Brain microvascular endothelial cell (primary cell): ENCODE results near the gene ABCC4.

Source experiments
- DNase-seq: peaks from one replicate; pipeline ENCODE4 v3.0.0-alpha.2; 2020
- H3K27ac ChIP-seq: fragments of 250-450 bp; sonication (Bioruptor Pico); 2 replicates; pipeline ENCODE4 v1.5.1; 2020; ENCODE audit warnings: mild to moderate bottlenecking, moderate library complexity
- H3K27me3 ChIP-seq: fragments of 250-450 bp; sonication (Bioruptor Pico); replicated peaks from 2 replicates; pipeline ENCODE4 v1.5.1; 2020; ENCODE audit warnings: mild to moderate bottlenecking
- H3K36me3 ChIP-seq: fragments of 250-450 bp; sonication (Bioruptor Pico); replicated peaks from 2 replicates; pipeline ENCODE4 v1.5.1; 2020; ENCODE audit warnings: mild to moderate bottlenecking
- H3K4me3 ChIP-seq: 2 replicates; pipeline ENCODE4 v1.5.1; 2011; ENCODE audit warnings: low read depth, mild to moderate bottlenecking, control low read depth, low read length, moderate library complexity
- in situ Hi-C: cut with HindIII; loops from 2 replicates; pipeline ENCODE4 v1.10.0; 2017; ENCODE audit warnings: low sequenced_read_pairs, low pct_ligation_motif_present
- TF ChIP-seq, protein P1 (sequence below): IDR thresholded peaks from 2 replicates; pipeline ENCODE4 v1.5.1; 2011; ENCODE audit warnings: low read depth, mild to moderate bottlenecking, moderate library complexity, low read length, control low read depth, inconsistent platforms; ENCODE audit errors: missing control alignments

ABCC4 gene

DNA sequence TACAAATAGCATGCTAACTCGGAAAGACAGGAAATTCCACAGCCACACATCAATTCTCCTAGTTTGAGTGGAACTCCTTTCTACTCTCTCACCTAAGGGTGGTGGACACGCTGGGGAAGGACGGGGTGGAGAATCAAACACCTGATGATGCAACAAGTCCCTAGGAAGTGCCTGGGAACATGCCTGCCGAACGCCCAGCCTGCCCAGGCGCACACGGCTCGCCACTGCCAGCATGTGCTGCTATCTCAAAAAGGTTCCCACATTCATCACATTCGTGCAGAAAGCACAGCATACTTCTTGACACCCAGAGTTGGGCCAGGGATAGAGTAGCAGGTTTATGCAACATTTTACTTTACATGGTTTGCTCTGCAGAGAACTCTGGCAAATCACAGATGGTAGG is 164.6 kb downstream of the ABCC4 start:
- Histone ChIP-seq H3K36me3 (no peaks in the 10 kb centered on the region), H3K27me3 (no peaks in the 10 kb centered on the region), H3K4me3 (no peak overlapping the region), H3K27ac (no peak overlapping the region)
- no peak for DNase-seq
- TF ChIP-seq, protein P1, sequence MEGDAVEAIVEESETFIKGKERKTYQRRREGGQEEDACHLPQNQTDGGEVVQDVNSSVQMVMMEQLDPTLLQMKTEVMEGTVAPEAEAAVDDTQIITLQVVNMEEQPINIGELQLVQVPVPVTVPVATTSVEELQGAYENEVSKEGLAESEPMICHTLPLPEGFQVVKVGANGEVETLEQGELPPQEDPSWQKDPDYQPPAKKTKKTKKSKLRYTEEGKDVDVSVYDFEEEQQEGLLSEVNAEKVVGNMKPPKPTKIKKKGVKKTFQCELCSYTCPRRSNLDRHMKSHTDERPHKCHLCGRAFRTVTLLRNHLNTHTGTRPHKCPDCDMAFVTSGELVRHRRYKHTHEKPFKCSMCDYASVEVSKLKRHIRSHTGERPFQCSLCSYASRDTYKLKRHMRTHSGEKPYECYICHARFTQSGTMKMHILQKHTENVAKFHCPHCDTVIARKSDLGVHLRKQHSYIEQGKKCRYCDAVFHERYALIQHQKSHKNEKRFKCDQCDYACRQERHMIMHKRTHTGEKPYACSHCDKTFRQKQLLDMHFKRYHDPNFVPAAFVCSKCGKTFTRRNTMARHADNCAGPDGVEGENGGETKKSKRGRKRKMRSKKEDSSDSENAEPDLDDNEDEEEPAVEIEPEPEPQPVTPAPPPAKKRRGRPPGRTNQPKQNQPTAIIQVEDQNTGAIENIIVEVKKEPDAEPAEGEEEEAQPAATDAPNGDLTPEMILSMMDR = no peak
- in situ Hi-C loops = no loop called here

DNA sequence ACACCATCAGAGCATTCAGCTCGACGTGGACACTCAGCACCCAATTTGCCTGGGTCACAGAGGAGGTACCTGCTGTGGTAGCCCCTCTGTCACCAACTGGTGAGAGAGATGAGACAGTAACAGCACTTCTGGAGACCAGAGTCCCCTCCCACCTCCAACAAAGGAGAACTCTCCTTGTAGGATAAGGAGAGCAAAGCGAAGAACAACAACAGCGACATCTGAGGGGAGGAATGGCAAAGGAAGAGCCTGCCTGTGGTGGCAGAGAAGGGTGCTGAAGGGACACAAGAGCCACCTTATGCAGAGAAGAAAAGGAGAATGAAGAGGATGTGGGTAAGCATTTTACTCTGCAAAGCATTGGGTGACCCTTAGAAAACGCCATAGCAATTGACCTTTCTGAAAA is 167.8 kb downstream of the ABCC4 start:
- no peaks in the 10 kb centered on the region for H3K27me3 ChIP-seq
- TF ChIP-seq, protein P1 = no peak
- no peak overlapping the region for H3K4me3 ChIP-seq
- H3K36me3 ChIP-seq = no peaks in the 10 kb centered on the region
- H3K27ac ChIP-seq = no peak overlapping the region
- no peak for DNase-seq
- in situ Hi-C loops = no loop called here

DNA sequence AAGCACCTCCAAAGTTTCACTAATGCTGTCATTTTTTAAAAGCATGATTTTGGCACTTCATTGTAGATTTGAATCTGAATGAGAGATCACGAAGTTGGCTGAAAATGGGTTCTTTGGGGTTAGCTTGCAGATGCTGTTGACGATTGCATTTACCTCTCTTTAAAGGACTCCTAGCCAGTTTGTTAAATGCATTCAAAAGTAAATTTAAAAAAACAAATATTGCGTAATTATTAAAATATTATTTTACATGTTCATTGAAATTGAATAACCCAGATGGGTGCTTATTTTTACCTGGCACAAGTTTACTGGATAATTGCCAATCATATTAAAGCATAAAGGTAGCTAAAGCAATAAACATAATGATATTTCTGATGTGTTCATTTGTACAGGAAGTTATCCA is 172.2 kb downstream of the ABCC4 start:
- no peak overlapping the region for H3K27ac ChIP-seq
- no peak for DNase-seq
- no peaks in the 10 kb centered on the region for H3K36me3 ChIP-seq
- TF ChIP-seq, protein P1 = no peak
- in situ Hi-C loops = no loop called here
- H3K27me3 ChIP-seq = no peaks in the 10 kb centered on the region
- no peak overlapping the region for H3K4me3 ChIP-seq

DNA sequence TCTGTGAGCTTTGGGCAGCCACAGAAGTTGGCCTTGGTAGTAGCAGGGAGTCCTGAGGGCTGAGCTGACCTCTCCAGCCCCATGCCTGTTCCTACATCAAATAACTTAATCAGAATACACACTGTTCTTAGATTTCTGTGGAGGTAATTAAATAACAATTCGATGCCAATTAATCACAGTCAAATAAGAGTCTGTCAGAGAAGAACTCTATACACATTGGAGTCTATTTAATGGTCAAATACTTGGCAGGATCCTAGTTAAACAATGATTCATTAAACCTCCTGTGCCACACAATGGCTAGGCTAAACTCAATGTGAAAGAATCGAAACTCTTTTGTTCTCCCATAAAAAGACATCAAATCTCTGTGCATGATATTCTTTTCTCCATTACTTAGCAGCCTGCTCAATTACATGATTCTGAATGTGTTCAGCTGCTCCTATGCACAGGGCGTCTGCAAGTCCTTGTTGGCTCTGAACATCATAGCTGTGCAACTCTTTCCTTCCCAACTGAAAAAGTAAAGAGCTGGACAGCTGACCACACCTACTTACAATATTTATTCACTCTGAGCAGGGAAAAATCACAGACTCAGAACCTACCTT is 173.1 kb downstream of the ABCC4 start:
- Histone ChIP-seq H3K27me3 (no peaks in the 10 kb centered on the region), H3K36me3 (no peaks in the 10 kb centered on the region), H3K27ac (no peak overlapping the region), H3K4me3 (no peak overlapping the region)
- in situ Hi-C loops = no loop called here
- DNase-seq = no peak
- TF ChIP-seq, protein P1 = no peak

DNA sequence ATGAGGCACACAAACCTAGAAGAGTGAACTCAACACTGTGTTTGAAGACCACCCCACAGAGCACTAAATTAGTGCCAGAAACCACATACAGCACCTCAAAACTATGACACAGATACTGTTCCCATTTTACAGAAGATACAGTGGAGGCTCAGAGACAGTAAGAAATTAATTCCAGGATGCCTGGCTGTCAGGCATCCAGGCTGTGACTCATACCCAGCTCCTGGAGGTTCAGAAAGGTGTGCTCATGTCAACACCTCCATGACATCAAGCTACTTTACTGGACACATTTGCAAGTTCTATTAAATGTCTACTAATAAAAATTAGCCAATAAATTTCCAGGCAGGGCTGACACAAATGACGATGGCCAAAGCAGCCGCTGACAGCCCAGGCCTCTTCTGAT is 176.3 kb downstream of the ABCC4 start:
- Histone ChIP-seq H3K27ac (no peak overlapping the region), H3K36me3 (no peaks in the 10 kb centered on the region), H3K4me3 (no peak overlapping the region), H3K27me3 (no peaks in the 10 kb centered on the region)
- no peak for DNase-seq
- TF ChIP-seq, protein P1 = no peak
- in situ Hi-C loops = no loop called here

DNA sequence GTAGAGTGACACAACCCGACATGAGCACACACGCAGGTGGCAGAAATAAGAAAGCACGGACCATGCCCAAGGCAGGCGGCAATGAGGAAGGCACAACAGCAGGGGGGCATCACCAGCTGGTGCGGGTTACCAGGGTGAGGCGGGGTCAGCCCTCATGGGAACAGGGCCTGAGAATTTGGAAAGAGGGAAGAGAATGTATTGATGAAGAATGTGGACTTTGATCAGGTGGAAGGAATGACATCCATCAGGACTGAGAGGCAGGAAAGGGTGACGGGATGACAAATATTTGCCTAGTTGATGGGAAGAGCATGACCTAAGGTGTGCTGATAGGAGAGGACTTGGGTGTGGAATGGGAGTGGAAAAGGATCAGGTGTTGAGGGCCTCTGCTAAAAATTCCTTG is 177.5 kb downstream of the ABCC4 start:
- no peak overlapping the region for H3K4me3 ChIP-seq
- in situ Hi-C loops = no loop called here
- no peak overlapping the region for H3K27ac ChIP-seq
- H3K36me3 ChIP-seq = no peaks in the 10 kb centered on the region
- no peaks in the 10 kb centered on the region for H3K27me3 ChIP-seq
- TF ChIP-seq, protein P1 = no peak
- no peak for DNase-seq
